HG03135 (cell line): ENCODE measurements around the gene CSF2.
"Not testable (repeated sequence)": the region's sequence is repeated elsewhere in the genome, so short reads cannot be mapped to it uniquely, and the experiment has no call there.

ENCODE experiments used
- ATAC-seq: cut with Tn5 transposase; IDR thresholded peaks from one replicate; pipeline ENCODE4 v1.9.1; 2021; ENCODE audit warnings: mild to moderate bottlenecking, moderate library complexity; ENCODE audit not compliant: unreplicated experiment

The CSF2 gene

GRCh38 chr5:132105688-132106087 lies 32.1 kb downstream of the CSF2 start:
- no peak for ATAC-seq

GRCh38 chr5:132108495-132108894 lies 34.9 kb downstream of the CSF2 start:
- not testable (repeated sequence) for ATAC-seq

GRCh38 chr5:132108957-132109356 lies 35.4 kb downstream of the CSF2 start:
- not testable (repeated sequence) for ATAC-seq

GRCh38 chr5:132109494-132110053 lies 36.0 kb downstream of the CSF2 start:
- ATAC-seq: no peak

GRCh38 chr5:132110195-132110594 lies 36.6 kb downstream of the CSF2 start:
- no peak for ATAC-seq

GRCh38 chr5:132110930-132111329 lies 37.3 kb downstream of the CSF2 start:
- ATAC-seq: no peak

GRCh38 chr5:132112111-132112510 lies 38.5 kb downstream of the CSF2 start:
- ATAC-seq: no peak

GRCh38 chr5:132114150-132115121 lies 40.8 kb downstream of the CSF2 start:
- no peak for ATAC-seq

- ATAC-seq: no peak
Measured at GRCh38 chr5:132115375-132115774, 41.8 kb downstream of the CSF2 start.

GRCh38 chr5:132116072-132116471 lies 42.5 kb downstream of the CSF2 start:
- no peak for ATAC-seq

GRCh38 chr5:132116909-132117489 lies 43.4 kb downstream of the CSF2 start:
- ATAC-seq: not testable (repeated sequence)

GRCh38 chr5:132120717-132121116 lies 47.1 kb downstream of the CSF2 start:
- ATAC-seq: not testable (repeated sequence)

- ATAC-seq: not testable (repeated sequence)
Measured at GRCh38 chr5:132122971-132123370, 49.4 kb downstream of the CSF2 start.

GRCh38 chr5:132123578-132123977 lies 50.0 kb downstream of the CSF2 start:
- ATAC-seq: not testable (repeated sequence)
